Skeletal muscle tissue (tissue), 4 donors: ENCODE data around the gene ELMO1. TPM values are rescaled to one million over a fixed set of nuclear protein-coding genes. Genes with fewer than 3 reads are reported as not detected.

Experiments
- H3K27ac ChIP-seq: one replicate; pipeline ENCODE4 v1.7.0; 2013; ENCODE audit warnings: mild to moderate bottlenecking, low read depth, low read length, inconsistent platforms
- H3K27me3 ChIP-seq, 3 donors: one replicate each; pipeline ENCODE4 v1.7.0; 2013; ENCODE audit warnings: low read length in 3 of 3; ENCODE audit not compliant: control insufficient read depth in 3 of 3, insufficient read depth in 3 of 3
- H3K36me3 ChIP-seq, 3 donors: one replicate each; pipeline ENCODE4 v1.7.0; 2013; ENCODE audit warnings: low read length in 3 of 3; ENCODE audit not compliant: control insufficient read depth in 3 of 3, insufficient read depth in 3 of 3
- H3K4me1 ChIP-seq, 3 donors: one replicate each; pipeline ENCODE4 v1.7.0; 2013; ENCODE audit warnings: low read length in 3 of 3, mild to moderate bottlenecking in 3 of 3; ENCODE audit not compliant: control insufficient read depth in 3 of 3, insufficient read depth in 3 of 3
- H3K4me3 ChIP-seq, 3 donors: one replicate each; pipeline ENCODE4 v1.7.0; 2013; ENCODE audit warnings: low read length in 3 of 3
- H3K9ac ChIP-seq, 3 donors: one replicate each; pipeline ENCODE4 v1.7.0; 2013; ENCODE audit warnings: low read length in 3 of 3, mild to moderate bottlenecking in 3 of 3, moderate library complexity in 2 of 3, low read depth in 1 of 3
- H3K9me3 ChIP-seq, 3 donors: one replicate each; pipeline ENCODE4 v1.7.0; 2013; ENCODE audit warnings: low read length in 3 of 3; ENCODE audit not compliant: control insufficient read depth in 3 of 3
- total RNA-seq: library from RNA; depleted of rRNA; stranded (reverse); fragments of >200 nt; gene quantifications from one replicate; pipeline ENCODE4 v1.2.3, GENCODE V29; 2014
- donor health status: Osteomylitis.

Gene ELMO1
- total RNA-seq, 1 donor from 2014 or later: 52.7 TPM

- no peak overlapping the region for H3K4me3 ChIP-seq
- H3K27ac ChIP-seq: no peak overlapping the region
- H3K36me3 ChIP-seq: no peaks in the 10 kb centered on the region
- no peaks in the 10 kb centered on the region for H3K27me3 ChIP-seq
- no peaks in the 10 kb centered on the region for H3K9me3 ChIP-seq
- no peak overlapping the region for H3K9ac ChIP-seq
- H3K4me1 ChIP-seq: peaks cover 0 to 6% (median 0%) of the 10 kb centered on the region in 3 donors
These were observed 137.3 kb downstream of the ELMO1 start for GRCh38 chr7:37311355-37311754.

GRCh38 chr7:37310327-37311080, 138.2 kb downstream of the ELMO1 start:
- no peak overlapping the region for H3K9ac ChIP-seq
- H3K27ac ChIP-seq: no peak overlapping the region
- no peak overlapping the region for H3K4me3 ChIP-seq
- H3K4me1 ChIP-seq: peaks cover 0 to 3% (median 0%) of the 10 kb centered on the region in 3 donors
- H3K36me3 ChIP-seq: no peaks in the 10 kb centered on the region
- H3K27me3 ChIP-seq: no peaks in the 10 kb centered on the region
- no peaks in the 10 kb centered on the region for H3K9me3 ChIP-seq

GRCh38 chr7:37309493-37309892, 139.2 kb downstream of the ELMO1 start:
- H3K9me3 ChIP-seq: no peaks in the 10 kb centered on the region
- H3K27me3 ChIP-seq: no peaks in the 10 kb centered on the region
- H3K4me3 ChIP-seq: no peak overlapping the region
- no peak overlapping the region for H3K9ac ChIP-seq
- no peaks in the 10 kb centered on the region for H3K36me3 ChIP-seq
- H3K27ac ChIP-seq: no peak overlapping the region
- H3K4me1 ChIP-seq: peaks cover 0 to 3% (median 0%) of the 10 kb centered on the region in 3 donors

- Histone ChIP-seq H3K4me3 (no peak overlapping the region), H3K36me3 (no peaks in the 10 kb centered on the region), H3K9me3 (no peaks in the 10 kb centered on the region), H3K27ac (no peak overlapping the region), H3K4me1 (peaks cover 0 to 4% (median 2%) of the 10 kb centered on the region in 3 donors), H3K9ac (no peak overlapping the region), H3K27me3 (no peaks in the 10 kb centered on the region)
These were observed 143.7 kb downstream of the ELMO1 start for GRCh38 chr7:37304921-37305320.

GRCh38 chr7:37297546-37297945, 151.1 kb downstream of the ELMO1 start:
- Histone ChIP-seq H3K9ac (no peak overlapping the region), H3K36me3 (no peaks in the 10 kb centered on the region), H3K27me3 (no peaks in the 10 kb centered on the region), H3K4me3 (no peak overlapping the region), H3K4me1 (no peaks in the 10 kb centered on the region), H3K9me3 (no peaks in the 10 kb centered on the region), H3K27ac (no peak overlapping the region)

GRCh38 chr7:37295401-37295800, 153.3 kb downstream of the ELMO1 start:
- no peak overlapping the region for H3K9ac ChIP-seq
- H3K4me3 ChIP-seq: no peak overlapping the region
- no peaks in the 10 kb centered on the region for H3K9me3 ChIP-seq
- no peaks in the 10 kb centered on the region for H3K4me1 ChIP-seq
- no peak overlapping the region for H3K27ac ChIP-seq
- H3K36me3 ChIP-seq: no peaks in the 10 kb centered on the region
- H3K27me3 ChIP-seq: no peaks in the 10 kb centered on the region

GRCh38 chr7:37290731-37291130, 157.9 kb downstream of the ELMO1 start:
- Histone ChIP-seq H3K27ac (no peak overlapping the region), H3K27me3 (no peaks in the 10 kb centered on the region), H3K9me3 (no peaks in the 10 kb centered on the region), H3K4me1 (peaks cover 5 to 7% (median 6%) of the 10 kb centered on the region in 3 donors), H3K9ac (no peak overlapping the region), H3K36me3 (no peaks in the 10 kb centered on the region), H3K4me3 (no peak overlapping the region)

GRCh38 chr7:37289781-37290180, 158.9 kb downstream of the ELMO1 start:
- no peak overlapping the region for H3K4me3 ChIP-seq
- H3K9me3 ChIP-seq: no peaks in the 10 kb centered on the region
- no peaks in the 10 kb centered on the region for H3K36me3 ChIP-seq
- H3K27me3 ChIP-seq: no peaks in the 10 kb centered on the region
- no peak overlapping the region for H3K9ac ChIP-seq
- H3K4me1 ChIP-seq: peaks cover 7 to 13% (median 9%) of the 10 kb centered on the region in 3 donors
- no peak overlapping the region for H3K27ac ChIP-seq

- no peak overlapping the region for H3K9ac ChIP-seq
- H3K4me1 ChIP-seq: peaks cover 8 to 13% (median 13%) of the 10 kb centered on the region in 3 donors
- H3K27ac ChIP-seq: no peak overlapping the region
- no peaks in the 10 kb centered on the region for H3K27me3 ChIP-seq
- H3K9me3 ChIP-seq: no peaks in the 10 kb centered on the region
- no peaks in the 10 kb centered on the region for H3K36me3 ChIP-seq
- no peak overlapping the region for H3K4me3 ChIP-seq
These were observed 159.3 kb downstream of the ELMO1 start for GRCh38 chr7:37289367-37289766.

- no peaks in the 10 kb centered on the region for H3K27me3 ChIP-seq
- no peaks in the 10 kb centered on the region for H3K36me3 ChIP-seq
- H3K9me3 ChIP-seq: no peaks in the 10 kb centered on the region
- H3K9ac ChIP-seq: no peak overlapping the region
- no peak overlapping the region for H3K4me3 ChIP-seq
- H3K4me1 ChIP-seq: peaks cover 13 to 23% (median 22%) of the 10 kb centered on the region in 3 donors
- no peak overlapping the region for H3K27ac ChIP-seq
These were observed 161.4 kb downstream of the ELMO1 start for GRCh38 chr7:37287131-37287855.
